Epidermal melanocyte (primary cell): ENCODE measurements around the gene RNF8.
"Not testable (repeated sequence)": the region's sequence is repeated elsewhere in the genome, so short reads cannot be mapped to it uniquely, and the experiment has no call there.

Source experiments
- DNase-seq: peaks from one replicate; pipeline ENCODE4 v3.0.0; 2011; ENCODE audit warnings: low spot score; ENCODE audit not compliant: insufficient read length

The RNF8 gene

GRCh38 chr6:37321101-37321500 is 32.7 kb upstream of the RNF8 start:
- DNase-seq, result no peak

DNA sequence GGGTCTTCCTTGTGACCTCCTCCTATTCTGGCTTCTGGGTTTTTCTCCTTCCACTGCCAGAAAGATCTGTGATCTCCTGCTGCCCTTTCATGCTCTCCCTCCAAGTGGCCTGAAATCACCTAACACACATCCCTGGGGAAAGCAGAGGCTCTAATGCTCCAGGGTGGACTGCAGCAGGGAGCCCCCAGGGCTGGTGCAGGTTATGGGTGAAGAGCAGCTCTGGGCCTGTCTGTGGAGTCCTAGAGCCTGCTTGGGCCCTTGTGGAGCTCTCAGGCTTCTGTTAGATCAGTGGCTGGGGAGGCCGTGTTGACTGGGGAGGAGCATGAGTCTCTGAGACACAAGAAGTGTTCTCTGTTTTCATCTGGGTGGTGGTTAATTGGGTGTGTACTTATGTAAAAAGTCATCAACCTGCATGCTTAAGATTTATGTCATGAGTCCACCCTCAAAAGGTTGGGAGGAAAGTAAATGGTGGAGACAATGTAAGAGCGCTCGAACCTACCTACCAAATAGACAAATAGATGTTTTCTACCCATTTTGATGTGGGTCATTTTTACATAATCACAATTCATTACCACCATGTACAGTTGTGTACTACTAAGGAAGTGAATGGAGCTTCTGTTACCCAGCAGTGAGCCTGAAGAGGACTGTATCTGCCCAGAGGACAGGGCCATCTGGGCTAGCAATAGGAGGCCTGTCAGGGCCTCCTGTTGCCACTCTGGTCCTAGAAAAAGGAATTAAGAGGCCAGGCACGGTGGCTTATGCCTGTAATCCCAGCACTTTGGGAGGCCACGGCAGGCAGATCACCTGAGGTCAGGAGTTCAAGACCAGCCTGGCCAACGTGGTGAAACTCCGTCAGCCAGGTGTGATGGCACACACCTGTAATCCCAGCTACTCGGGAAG is 32.0 kb upstream of the RNF8 start:
- no peak for DNase-seq

- no peak for DNase-seq
Observed at GRCh38 chr6:37323580-37323979, 30.2 kb upstream of the RNF8 start.

- no peak for DNase-seq
Observed at GRCh38 chr6:37324131-37325033, 29.4 kb upstream of the RNF8 start.

- not testable (repeated sequence) for DNase-seq
Observed at GRCh38 chr6:37330345-37330744, 23.4 kb upstream of the RNF8 start.

GRCh38 chr6:37331047-37331446 is 22.7 kb upstream of the RNF8 start:
- DNase-seq, result no peak

- DNase-seq, result no peak
Observed at GRCh38 chr6:37332894-37333293, 20.9 kb upstream of the RNF8 start.

GRCh38 chr6:37334047-37334446 is 19.7 kb upstream of the RNF8 start:
- no peak for DNase-seq

- not testable (repeated sequence) for DNase-seq
Observed at GRCh38 chr6:37338317-37338716, 15.5 kb upstream of the RNF8 start.

DNA sequence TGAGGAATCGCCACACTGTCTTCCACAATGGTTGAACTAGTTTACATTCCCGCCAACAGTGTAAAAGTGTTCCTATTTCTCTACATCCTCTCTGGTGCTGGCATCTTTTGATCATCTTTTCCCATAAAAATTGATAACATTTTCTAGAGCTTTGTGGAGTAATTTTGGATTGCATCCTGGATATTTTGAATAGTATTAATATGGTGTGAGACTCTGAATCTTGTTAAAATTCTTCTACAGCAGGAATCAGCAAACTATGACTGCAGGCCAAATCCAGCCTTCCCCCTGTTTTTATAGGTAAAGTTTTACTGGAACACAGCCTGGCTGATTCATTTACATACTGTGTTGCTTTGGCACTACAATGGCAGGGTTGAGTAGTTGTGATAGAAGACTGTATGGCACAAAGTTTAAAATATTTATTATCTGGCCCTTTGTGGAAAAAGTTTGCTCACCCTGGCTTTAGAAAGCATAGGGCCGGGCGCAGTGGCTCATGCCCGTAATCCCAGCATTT is 15.0 kb upstream of the RNF8 start:
- DNase-seq, result no peak

- no peak for DNase-seq
Observed at GRCh38 chr6:37339741-37340638, 13.8 kb upstream of the RNF8 start.

GRCh38 chr6:37340639-37340943 is 13.2 kb upstream of the RNF8 start:
- no peak for DNase-seq

GRCh38 chr6:37343248-37343647 is 10.5 kb upstream of the RNF8 start:
- no peak for DNase-seq

DNA sequence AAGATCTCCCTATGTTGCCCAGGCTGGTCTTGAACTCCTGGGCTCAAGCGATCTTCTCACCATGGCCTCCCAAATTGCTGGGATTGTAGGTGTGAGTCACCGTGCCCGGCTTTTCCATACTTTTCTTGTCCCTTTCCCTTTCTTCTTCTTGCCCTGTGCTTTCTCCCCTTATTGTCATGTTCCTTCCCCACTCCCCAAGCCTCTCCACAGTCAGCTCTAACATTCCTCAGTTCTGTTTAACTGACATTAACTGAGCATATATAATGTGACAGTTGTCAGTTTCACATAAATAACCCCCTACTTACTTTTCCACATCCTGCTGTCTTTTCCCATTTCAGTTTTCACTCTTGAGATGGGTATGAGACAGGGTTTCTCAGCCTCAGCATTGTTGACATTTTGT is 9.5 kb upstream of the RNF8 start:
- no peak for DNase-seq

DNA sequence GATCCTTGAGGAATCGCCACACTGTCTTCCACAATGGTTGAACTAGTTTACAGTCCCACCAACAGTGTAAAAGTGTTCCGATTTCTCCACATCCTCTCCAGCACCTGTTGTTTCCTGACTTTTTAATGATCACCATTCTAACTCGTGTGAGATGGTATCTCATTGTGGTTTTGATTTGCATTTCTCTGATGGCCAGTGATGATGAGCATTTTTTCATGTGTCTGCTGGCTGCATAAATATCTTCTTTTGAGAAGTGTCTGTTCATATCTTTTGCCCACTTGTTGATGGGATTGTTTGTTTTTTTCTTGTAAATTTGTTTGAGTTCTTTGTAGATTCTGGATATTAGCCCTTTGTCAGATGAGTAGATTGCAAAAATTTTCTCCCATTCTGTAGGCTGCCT is 8.0 kb upstream of the RNF8 start:
- not testable (repeated sequence) for DNase-seq

- DNase-seq, result no peak
Observed at GRCh38 chr6:37347177-37347576, 6.6 kb upstream of the RNF8 start.

DNA sequence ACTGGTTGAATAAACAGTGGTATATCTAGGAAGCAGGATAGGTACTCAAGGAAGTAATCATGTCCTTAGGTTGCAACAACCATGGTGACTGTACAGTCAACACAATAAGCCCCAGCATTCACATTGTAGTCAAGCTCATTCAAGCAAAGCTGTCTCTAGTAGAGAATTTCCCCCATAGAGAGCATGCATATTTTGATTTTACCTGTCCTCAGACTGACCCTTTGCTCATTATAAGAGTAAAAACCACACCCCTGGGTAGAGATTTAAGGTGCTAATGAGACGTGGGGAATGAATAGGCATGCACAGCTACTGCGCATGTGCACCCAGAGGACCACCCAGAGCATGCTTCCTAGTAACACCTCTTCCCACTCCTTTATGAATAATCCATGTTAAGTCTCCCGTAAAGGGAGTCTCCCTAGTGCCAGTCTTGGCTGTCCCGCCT is 6.1 kb upstream of the RNF8 start:
- DNase-seq, result no peak

- DNase-seq, result no peak
Observed at GRCh38 chr6:37351027-37351426, 2.8 kb upstream of the RNF8 start.

DNA sequence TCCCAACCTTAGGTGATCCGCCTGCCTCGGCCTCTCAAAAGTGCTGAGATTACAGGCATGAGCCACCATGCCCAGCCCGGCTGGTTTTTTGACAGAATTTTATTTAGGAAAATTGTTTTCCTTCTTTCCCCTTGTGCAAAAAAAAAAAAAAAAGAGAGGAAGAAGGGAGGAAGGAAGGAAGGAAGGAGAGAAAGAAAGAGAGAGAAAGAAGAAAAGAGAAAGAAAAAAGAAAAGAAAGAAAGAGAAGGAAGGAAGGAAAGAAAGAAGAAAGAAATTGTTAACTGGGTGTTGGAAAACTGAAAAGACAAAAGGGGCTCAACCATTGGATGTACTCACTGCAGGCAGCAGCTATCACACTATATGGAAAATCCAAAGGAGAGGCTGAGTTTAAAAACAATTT is 1.4 kb upstream of the RNF8 start:
- DNase-seq, result no peak

- peak; percentile 27 for DNase-seq
Observed at GRCh38 chr6:37354526-37355384, 972 bp downstream of the RNF8 start.
